CD4-positive, alpha-beta T cell treated with Interferon alpha-2 for 1 hour (primary cell): ENCODE measurements around the gene IQGAP3.

Source experiments
- DNase-seq, 2 donors: peaks; one replicate each; pipeline ENCODE4 v3.0.0-alpha.2; 2020 to 2022

Gene IQGAP3

GRCh38 chr1:156508955-156509234, 63.5 kb downstream of the IQGAP3 start:
- DNase-seq, result no peak

GRCh38 chr1:156508205-156508954, 64.0 kb downstream of the IQGAP3 start:
- no peak for DNase-seq

GRCh38 chr1:156506450-156506849, 65.9 kb downstream of the IQGAP3 start:
- DNase-seq, result no peak

DNA sequence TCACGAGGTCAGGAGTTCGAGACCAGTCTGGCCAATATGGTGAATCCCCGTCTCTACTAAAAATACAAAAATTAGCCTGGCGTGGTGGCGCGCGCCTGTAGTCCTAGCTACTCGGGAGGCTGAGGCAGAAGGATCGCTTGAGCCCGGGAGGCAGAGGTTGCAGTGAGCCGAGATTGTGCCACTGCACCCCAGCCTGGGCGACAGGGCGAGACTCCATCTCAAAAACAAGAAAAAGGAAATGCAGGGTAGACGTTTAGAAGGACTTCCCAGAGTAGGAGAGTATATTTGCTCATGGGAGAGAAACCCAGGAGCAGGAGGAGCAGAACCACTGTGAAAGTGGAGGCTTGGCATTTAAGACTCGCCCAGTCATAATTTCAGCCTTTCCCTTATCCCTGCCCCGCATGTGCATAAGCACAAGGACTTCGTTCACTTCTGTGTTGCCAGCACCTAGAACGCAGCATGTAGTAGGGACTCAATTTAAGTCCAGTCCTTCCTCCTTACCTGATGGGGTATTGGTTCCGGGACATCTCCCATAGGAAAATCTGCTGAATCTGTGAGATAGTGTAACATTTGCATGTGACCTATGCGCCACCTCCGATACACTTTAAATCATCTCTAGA, 66.6 kb downstream of the IQGAP3 start:
- DNase-seq, result no peak

GRCh38 chr1:156504821-156505678, 67.3 kb downstream of the IQGAP3 start:
- peak; percentile 98 to 99 for DNase-seq

DNA sequence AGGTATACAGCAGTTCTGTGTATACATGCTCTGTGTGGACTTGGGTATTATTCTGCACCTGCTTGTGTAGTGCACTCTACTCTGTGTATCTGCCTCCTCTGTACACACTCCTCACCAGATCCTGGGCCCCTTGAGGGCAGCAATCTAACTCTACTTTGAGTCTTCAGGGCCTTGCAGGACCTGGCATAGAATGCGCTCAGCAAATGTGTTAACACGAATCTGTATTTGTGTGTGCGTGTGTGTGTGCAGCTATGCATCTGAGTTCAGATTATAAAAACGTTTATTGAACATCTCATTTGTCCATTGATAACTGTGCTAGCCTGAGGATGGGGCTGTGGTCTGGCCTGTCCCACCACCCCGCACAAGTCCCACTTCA, 67.9 kb downstream of the IQGAP3 start:
- peak in 1 of 2 donors; percentile 50 for DNase-seq

GRCh38 chr1:156503698-156504437, 68.5 kb downstream of the IQGAP3 start:
- DNase-seq, result no peak

DNA sequence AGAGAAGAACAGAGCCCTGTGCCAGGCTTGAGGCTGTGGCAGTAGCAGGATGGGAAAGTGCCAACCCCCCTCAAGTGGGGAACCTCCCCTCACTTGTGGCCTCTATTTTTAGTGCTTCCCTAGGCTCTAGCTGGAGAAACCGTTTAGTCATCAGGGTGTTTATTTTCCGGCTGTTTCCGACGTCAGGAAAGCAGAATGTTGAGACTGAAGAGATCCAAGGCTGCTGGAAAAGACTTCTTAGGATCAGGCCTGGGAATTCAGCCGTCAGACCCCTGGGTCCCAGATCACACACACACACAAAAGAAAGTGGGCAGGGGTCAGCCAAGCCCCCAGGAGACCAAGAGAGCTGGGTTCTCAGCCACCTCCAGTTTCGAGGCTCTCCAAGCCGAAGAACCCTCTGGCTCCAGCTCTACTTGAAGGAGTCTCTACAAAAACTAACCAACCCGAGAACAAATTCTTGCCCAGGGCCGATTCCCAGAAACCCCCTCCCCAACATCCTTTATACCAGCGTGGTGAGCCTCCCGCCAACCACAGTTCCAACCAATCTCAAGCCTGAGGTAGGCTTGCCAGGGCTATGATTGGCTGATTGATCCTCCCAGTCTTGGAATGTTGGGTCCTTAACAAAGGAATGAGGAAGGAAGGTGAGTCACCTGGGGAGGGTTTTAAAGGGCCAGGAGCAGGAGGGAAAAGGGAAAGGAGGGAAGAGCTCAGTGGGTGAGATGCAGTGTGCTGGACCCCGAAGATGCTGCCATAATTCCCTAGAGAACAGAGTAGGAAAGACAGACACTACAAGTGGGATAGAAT, 69.3 kb downstream of the IQGAP3 start:
- DNase-seq, result no peak

DNA sequence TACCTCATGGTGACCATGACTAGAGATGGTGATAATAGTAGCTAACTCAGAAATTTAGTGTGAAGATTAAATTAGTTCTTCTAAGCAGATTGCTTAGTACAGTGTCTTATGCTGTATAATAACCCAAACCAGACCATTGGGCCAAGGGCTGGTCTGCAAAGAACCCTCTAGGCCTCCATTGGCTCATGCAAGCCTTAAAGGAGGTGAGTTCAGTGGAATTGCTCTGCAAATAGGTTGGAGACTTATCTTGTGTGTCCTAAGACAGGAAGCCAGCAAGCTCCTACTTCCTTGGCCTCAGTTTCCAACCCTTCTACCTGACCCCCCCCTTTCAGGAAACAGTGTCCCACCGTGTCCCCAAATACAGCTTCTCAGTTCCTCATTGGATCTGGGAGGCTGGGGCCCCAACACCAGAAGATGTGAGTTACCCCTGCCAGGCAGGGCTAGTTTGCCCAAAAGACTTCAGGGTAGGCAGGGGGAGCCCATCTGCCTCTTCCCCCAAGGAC, 69.9 kb downstream of the IQGAP3 start:
- no peak for DNase-seq

DNA sequence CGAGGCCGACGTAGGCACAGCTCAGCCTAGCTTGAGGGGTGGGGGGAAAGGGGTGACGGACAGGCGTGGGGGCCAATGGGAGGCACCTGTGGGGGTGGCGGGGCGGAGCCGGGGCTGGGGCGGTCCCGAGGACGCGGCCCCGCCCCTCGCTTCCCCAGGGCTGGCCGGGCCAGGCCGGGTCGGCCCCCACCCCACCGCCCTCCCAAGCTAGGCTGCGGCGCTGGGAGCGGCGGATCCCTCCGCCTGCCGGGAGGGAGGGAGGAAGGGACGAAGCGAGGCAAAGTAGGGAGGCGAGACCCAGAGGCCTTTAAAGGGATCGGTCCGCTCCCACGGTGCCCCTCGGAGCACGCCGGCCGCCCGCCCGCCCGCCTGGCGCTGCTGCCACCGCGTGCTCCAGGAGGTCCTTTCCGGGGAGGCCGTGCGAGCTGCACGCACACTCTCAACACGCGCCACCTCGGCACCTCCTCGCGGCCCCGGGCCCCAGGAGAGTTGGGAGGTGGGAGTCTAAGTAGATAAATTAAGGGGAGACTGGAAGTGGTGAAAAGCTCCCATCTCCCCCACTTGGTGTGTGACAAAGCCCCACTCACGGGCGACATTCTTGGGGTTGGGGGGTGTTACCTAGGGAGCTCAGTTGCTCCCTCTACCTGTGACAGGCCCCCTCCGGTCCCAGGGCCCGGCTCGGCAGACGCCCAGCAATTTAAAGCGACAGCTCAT, 71.4 kb downstream of the IQGAP3 start:
- peak; percentile 91 to 94 for DNase-seq

- no peak for DNase-seq
These were observed 71.9 kb downstream of the IQGAP3 start, which contains the start of gene MEF2D for GRCh38 chr1:156500543-156500792. Gene MEF2D (minus strand): TSS chr1:156500775. CDS start chr1:156483292, 17,483 bp downstream.

DNA sequence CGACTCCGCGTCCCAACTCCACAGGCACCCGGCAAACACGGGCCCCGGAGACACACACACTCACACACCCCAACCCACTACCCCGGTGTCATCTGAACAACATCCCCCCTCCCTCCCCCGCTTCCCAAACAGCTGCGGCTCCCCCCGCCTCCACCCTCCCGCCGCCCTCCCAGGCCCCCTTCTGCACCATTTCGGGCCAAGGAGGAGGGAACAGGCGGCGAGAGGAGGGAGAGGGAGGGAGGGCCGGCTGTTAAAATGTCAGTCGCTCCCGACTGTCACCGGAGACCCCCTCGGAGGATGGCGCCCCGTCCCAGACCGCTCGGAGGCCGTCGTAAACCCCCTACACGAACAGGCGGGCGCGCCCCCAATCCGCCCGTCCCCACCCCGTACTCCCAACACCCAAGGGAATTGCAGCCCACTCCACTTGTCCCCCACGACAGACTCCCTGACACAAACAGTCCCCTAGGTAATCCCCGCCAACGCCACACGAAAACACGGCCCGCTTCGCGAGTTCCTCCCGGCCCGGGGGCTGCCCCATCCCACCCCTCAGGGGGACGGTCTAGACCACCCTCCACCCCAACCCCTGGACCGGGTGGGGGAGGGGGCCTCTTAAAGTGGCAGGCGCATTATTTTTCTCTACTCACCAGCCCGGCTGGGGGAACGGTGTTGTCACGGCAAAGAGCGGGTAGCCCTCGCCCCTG, 72.4 kb downstream of the IQGAP3 start:
- DNase-seq, result peak; percentile 45 to 59

DNA sequence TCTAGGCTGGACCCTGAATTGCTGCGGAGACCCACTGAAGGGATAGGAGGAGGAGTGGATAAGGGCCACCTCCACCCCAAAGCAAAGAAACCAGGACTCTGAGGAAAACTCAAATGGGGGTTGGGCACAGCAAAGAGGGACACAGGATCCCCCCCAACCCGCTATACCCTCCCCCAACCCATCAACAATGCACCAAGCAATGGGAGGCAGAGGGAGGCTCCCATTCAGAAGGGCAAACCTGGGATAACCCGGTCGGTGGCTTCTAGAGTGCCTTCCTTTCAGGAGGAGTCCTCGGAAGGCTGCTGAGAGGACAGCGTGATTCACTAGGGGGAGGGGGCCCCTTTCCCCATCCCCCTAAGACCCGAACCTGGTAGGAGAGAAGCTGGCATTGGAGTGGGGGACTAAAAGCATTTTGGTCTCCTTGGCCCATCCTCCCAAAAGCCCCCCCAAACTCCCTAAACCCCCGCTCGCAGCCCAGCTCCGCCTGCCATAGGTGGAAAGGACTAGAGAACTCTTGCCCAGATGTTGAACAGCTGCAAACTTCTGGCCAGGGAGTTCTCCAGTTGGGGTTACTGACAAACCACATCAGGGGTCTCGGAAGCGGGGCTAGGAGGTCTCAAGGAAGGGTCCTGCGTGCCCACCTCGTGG, 73.0 kb downstream of the IQGAP3 start:
- no peak for DNase-seq

DNA sequence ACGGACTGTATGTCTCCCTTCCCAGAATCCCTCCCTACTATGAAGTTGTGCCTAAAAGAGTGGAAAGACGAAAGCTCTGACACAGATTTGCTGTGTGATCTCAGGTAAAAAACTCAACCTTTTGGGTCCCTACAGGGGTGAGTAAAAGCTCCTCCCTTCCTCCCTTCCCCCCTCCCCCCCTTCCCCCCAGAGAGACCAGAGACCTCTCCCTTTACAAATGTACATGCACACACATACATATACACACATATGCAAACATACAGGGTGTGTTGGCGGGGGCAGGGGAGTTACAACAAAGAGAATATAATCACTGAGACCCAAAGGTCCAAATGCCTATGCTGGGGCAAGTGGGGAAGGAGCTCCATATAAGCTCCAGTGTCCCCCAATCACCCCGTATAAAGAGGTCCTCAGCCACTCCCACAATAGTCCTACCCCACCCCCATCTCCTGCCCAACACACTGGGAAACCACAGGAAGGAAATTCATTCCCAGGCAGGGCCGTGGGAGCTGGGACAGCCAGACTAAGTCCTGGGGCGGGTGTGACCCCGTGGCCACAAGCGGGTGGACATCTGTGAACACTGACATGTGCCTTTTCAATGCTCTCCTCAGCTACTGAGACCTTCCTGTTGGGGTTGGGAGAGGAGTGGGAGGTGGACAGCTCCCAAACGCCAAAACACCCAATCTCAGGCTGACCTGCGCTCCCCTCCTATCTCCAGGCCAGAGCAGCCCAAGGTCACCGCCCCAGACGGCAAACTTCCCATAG, 73.8 kb downstream of the IQGAP3 start:
- no peak for DNase-seq

GRCh38 chr1:156497743-156498431, 74.5 kb downstream of the IQGAP3 start:
- no peak for DNase-seq

- no peak for DNase-seq
These were observed 75.2 kb downstream of the IQGAP3 start for GRCh38 chr1:156497078-156497742.

GRCh38 chr1:156496211-156496761, 76.1 kb downstream of the IQGAP3 start:
- DNase-seq, result no peak
